SH-SY5Y (cell line): ENCODE measurements around the gene MTMR4.

Experiments used
- GATA2 ChIP-seq: IDR thresholded peaks from 2 replicates; pipeline ENCODE4 v1.6.1; 2011; ENCODE audit warnings: mild to moderate bottlenecking, low read depth, low read length
- GATA3 ChIP-seq: IDR thresholded peaks from 2 replicates; pipeline ENCODE4 v1.6.1; 2011; ENCODE audit warnings: low read depth, mild to moderate bottlenecking, low read length, moderate library complexity

DNA sequence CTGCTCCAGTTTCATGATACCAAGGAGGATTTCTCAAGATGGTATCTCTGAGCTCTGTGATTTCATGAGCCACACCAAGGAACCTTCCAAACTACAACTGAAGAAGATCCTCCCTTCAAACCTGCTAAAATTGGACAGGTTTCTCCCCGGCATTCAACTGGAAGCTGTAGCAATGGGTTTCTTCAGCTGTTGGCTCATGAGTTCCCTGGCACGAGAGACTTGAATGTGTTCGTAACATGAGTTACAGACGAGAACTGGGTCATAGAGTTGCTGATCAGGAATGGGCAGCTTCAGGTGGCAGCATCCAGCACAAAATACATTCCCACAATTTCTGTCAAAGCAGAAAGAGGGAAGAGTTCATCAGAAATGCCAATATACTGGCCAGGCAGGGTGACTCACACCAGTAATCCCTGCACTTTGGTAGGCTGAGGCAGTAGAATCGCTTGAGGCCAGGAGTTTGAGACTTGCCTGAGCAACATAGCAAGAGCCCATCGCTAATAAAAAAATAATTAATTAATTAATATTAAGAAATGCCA, 22.9 kb downstream of the MTMR4 start:
- no peak for TF ChIP-seq GATA2
- TF ChIP-seq GATA3: no peak
